Measurements from ENCODE around the gene KIF21A. TPM values are rescaled to one million over a fixed set of nuclear protein-coding genes. Genes with fewer than 3 reads are reported as not detected.

Gene KIF21A
- total RNA-seq, 2 donors from 2014 or later = 50.4 to 51.9 TPM

DNA sequence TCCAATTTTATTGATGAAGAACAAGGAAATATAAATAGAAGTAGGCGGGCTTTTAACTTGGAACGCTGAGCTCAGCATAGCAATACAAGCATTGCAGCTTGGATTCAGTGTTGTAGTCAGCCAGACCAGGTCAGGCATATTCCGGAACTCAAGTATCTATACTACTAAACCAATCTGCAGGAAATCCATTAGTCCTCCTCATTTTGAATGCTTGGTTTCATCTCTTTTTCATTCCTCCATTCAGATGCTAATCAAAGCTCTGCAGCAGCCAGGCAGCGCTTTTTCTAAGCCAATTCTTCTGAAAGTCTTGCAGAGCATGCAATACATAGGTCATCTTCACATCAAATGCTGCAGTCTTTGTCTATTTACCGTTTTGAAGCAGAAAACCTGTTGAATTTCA is 49.0 kb downstream of the KIF21A start:
- Histone ChIP-seq H3K4me1 (peaks cover 0 to 34% of the 10 kb centered on the region in 2 donors), H3K27ac (no peak overlapping the region)

GRCh38 chr12:39393179-39393578 is 49.7 kb downstream of the KIF21A start:
- Histone ChIP-seq H3K27me3 (no peaks in the 10 kb centered on the region), H3K36me3 (no peaks in the 10 kb centered on the region), H3K4me3 (no peak overlapping the region), H3K9me3 (no peaks in the 10 kb centered on the region), H3K4me1 (peaks cover 0 to 34% of the 10 kb centered on the region in 2 donors), H3K27ac (peak overlapping the region in 1 of 2 donors; percentile 21)
- DNase-seq (ENCODE audit: low spot score) = no peak
- TF ChIP-seq, protein P1, sequence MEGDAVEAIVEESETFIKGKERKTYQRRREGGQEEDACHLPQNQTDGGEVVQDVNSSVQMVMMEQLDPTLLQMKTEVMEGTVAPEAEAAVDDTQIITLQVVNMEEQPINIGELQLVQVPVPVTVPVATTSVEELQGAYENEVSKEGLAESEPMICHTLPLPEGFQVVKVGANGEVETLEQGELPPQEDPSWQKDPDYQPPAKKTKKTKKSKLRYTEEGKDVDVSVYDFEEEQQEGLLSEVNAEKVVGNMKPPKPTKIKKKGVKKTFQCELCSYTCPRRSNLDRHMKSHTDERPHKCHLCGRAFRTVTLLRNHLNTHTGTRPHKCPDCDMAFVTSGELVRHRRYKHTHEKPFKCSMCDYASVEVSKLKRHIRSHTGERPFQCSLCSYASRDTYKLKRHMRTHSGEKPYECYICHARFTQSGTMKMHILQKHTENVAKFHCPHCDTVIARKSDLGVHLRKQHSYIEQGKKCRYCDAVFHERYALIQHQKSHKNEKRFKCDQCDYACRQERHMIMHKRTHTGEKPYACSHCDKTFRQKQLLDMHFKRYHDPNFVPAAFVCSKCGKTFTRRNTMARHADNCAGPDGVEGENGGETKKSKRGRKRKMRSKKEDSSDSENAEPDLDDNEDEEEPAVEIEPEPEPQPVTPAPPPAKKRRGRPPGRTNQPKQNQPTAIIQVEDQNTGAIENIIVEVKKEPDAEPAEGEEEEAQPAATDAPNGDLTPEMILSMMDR (IDR thresholded peaks at IDR 0.05) = no peak

More for the DNA sequence above, 49.0 kb downstream of the KIF21A start:
- Histone ChIP-seq H3K4me3 (no peak overlapping the region), H3K9me3 (no peaks in the 10 kb centered on the region), H3K36me3 (no peaks in the 10 kb centered on the region), H3K27me3 (no peaks in the 10 kb centered on the region)
- TF ChIP-seq, protein P1 (IDR thresholded peaks at IDR 0.05) = no peak
- no peak for DNase-seq (ENCODE audit: low spot score)

GRCh38 chr12:39392154-39392925 is 50.6 kb downstream of the KIF21A start:
- Histone ChIP-seq H3K27me3 (no peaks in the 10 kb centered on the region), H3K27ac (no peak overlapping the region), H3K36me3 (no peaks in the 10 kb centered on the region), H3K4me1 (peaks cover 0 to 35% of the 10 kb centered on the region in 2 donors), H3K9me3 (no peaks in the 10 kb centered on the region), H3K4me3 (no peak overlapping the region)
- no peak for DNase-seq (ENCODE audit: low spot score)
- TF ChIP-seq, protein P1 (IDR thresholded peaks at IDR 0.05) = no peak

- Histone ChIP-seq H3K27me3 (no peaks in the 10 kb centered on the region), H3K4me1 (peaks cover 0 to 45% of the 10 kb centered on the region in 2 donors), H3K9me3 (no peaks in the 10 kb centered on the region), H3K36me3 (no peaks in the 10 kb centered on the region), H3K4me3 (no peak overlapping the region), H3K27ac (no peak overlapping the region)
- TF ChIP-seq, protein P1 (IDR thresholded peaks at IDR 0.05) = no peak
- DNase-seq (ENCODE audit: low spot score) = no peak
These were observed 52.2 kb downstream of the KIF21A start for GRCh38 chr12:39390752-39391151.

DNA sequence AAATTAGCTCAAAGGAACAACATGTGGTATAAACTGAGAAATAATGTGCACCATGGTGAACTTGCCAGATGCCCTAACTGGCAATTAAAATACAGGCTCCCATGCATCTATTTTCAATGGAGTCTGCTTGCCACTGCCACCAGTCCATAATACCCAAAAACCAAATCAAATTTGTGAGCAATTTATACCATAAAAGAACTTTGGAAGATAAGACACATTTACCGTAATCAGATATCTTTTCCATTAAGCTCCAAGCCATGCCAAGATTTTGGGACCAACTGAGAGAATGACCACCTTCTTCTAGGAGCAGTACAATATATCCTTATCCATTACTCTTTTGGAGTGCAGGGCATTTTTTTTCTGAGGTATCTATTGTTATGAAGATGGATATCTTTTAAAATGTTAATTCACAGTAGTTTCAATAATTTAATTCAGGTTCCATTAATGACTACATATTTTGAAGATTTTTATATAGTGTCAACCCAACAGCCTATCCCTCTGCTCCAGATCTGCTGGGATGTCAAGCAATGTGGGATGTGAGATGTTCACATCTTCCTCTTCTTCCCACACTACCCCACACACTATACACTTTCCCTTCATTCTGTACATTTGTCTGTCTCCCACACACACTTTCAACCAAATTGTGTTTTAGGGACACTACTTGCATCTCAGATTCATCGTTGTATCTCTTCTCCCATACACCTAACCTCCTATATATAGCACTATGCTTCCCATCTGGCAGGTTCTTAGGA is 53.3 kb downstream of the KIF21A start:
- no peaks in the 10 kb centered on the region for H3K9me3 ChIP-seq
- no peak overlapping the region for H3K4me3 ChIP-seq
- H3K27ac ChIP-seq = no peak overlapping the region
- no peaks in the 10 kb centered on the region for H3K27me3 ChIP-seq
- DNase-seq (ENCODE audit: low spot score) = no peak
- H3K4me1 ChIP-seq = peaks cover 0 to 44% of the 10 kb centered on the region in 2 donors
- no peaks in the 10 kb centered on the region for H3K36me3 ChIP-seq
- TF ChIP-seq, protein P1 (IDR thresholded peaks at IDR 0.05) = no peak

Data from right atrium auricular region (tissue), 2 donors.